Epithelial cell of esophagus (primary cell): ENCODE measurements around the gene TTLL3.

ENCODE experiments used
- DNase-seq: peaks from one replicate; pipeline ENCODE4 v3.0.0; 2010; ENCODE audit warnings: low read depth
- H3K4me3 ChIP-seq: 2 replicates; pipeline ENCODE4 v1.5.1; 2011; ENCODE audit warnings: mild to moderate bottlenecking, low read length, control low read depth
- CTCF ChIP-seq: IDR thresholded peaks from 2 replicates; pipeline ENCODE4 v1.5.1; 2011; ENCODE audit warnings: low read depth, mild to moderate bottlenecking, low read length, control low read depth, inconsistent platforms; ENCODE audit not compliant: insufficient read depth; ENCODE audit errors: missing control alignments

TTLL3 gene

DNA sequence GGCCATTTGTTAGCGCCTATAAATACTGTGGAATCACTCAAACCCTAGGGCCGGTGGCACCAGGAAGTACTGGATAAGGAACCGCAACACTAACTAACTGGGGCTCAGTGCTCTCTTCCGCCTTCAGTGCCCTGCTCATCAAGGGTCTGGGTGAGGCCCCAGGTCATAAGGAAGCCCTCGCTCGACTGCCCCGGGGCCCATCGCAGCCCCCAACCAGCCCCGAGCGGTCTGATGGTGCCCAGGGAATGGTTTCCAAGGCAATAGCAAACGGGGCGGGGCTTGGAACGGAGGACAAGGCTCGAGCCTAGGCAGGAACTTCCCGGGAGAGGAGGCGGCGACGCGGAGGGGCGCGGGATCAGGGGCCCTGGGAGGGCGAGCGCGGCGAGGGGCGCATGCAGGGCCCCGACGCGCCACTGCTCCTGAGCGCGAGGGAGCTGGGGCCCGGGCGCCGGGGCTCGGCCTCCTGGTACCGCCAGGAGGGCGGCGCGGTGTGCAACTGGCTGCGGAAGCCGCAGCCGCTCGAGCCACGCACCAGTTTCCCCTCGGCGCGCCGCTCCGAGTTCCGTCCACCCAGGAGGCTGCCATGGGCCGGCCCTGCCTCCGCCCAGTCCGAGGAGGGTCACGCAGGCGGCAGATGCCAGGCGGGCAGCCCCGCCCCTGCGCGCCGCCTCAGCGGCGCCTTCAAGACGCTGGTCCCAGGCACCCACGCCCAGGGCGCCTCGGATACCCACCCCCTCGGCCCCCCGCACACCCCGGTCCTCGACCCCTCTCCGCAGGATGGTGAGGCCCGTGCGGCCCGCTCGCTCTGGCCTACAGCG, at the start of gene TTLL3:
TSS of gene TTLL3 (plus strand) at position 648 of the 818 bp plus-strand sequence. CDS start 400 bp downstream, outside the sequence.
- H3K4me3 ChIP-seq, result peak within 1 kb of the TSS; percentile 44
- no peak for TF ChIP-seq CTCF
- DNase-seq, result peak; percentile 38

DNA sequence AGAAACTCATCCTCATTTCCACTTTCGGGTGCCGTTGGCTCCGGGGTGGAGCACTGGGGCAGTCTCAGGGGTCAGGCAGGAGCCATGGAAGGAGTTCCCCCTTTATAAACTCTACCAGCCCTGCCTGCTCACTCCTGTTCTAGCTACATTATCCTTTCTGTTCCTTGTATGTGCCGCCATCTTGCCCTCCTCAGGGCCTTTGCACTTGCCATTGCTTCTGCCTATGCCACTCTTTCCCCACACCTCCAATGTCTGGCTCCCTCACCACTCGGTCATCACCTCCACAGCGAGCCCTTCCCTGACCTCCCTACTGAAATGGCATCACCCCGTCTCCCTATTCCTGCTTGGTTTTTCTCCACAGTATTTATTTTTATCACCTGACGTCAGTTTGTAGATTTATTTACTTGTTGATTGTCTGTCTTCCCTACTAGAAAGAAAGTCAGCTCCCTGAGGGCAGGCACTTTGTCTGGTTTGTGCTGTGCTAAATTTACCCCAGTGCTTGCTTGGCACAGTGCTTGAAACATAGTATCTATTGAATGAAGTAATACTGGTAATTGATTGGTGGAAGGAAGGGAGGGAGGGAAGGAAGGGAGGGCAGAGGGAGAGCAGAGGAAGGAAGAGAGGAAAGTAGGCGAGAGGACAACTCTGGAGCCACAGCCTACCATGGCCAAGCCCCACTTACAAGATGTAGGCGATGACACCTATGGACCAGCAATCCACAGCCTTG, 49.1 kb upstream of the TTLL3 start:
- H3K4me3 ChIP-seq, result no peak overlapping the region
- no peak for DNase-seq
- no peak for TF ChIP-seq CTCF

GRCh38 chr3:9761919-9762318, 48.1 kb upstream of the TTLL3 start:
- no peak overlapping the region for H3K4me3 ChIP-seq
- TF ChIP-seq CTCF, result no peak
- DNase-seq, result no peak

GRCh38 chr3:9762871-9763270, 47.2 kb upstream of the TTLL3 start:
- no peak for TF ChIP-seq CTCF
- H3K4me3 ChIP-seq, result no peak overlapping the region
- no peak for DNase-seq

GRCh38 chr3:9765865-9766264, 44.2 kb upstream of the TTLL3 start:
- DNase-seq, result no peak
- H3K4me3 ChIP-seq, result no peak overlapping the region
- no peak for TF ChIP-seq CTCF

DNA sequence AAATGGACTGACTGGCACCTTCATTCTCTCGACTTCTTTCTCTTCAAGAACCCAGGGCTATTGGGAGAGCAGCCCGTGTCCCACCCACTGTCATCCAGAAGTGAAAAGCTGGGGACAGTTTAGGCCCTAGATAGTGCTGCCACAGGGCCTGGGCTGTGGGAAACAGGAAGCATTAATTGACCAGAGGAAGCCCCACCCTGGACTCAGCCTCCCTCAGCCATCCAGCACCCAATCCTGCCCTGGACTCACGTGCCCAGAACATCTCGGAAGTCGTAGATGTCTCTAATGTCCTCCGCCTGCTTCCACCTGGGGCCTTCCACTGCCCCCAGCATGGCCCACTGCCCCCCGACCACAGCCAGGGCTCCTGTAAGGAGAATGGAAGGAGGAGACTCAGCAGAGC, 42.6 kb upstream of the TTLL3 start:
- H3K4me3 ChIP-seq, result no peak overlapping the region
- no peak for DNase-seq
- TF ChIP-seq CTCF, result no peak
